SK-N-SH treated with all-trans-retinoic acid at 6 μM for 48 hours (cell line): Measurements from ENCODE around the gene MEX3B.
A peak's percentile ranks its signal among the peaks of the same experiment; 100 is the strongest.
"Not testable (repeated sequence)": the region's sequence is repeated elsewhere in the genome, so short reads cannot be mapped to it uniquely, and the experiment has no call there.

Experiments used
- ATAC-seq: fragments of 200-7000 bp; cut with Tn5 transposase; 3 replicates; pipeline ENCODE4 v1.9.1; 2020; ENCODE audit warnings: mild to moderate bottlenecking, moderate library complexity
- ARNTL ChIP-seq: fragments of 450-650 bp; formaldehyde crosslinking; IDR thresholded peaks from 2 replicates; pipeline ENCODE4 v1.5.0; 2020; ENCODE audit warnings: low read depth, mild to moderate bottlenecking, moderate library complexity, borderline replicate concordance
- BACH2 ChIP-seq: fragments of 250-450 bp; sonication (Bioruptor Pico); IDR thresholded peaks from 2 replicates; pipeline ENCODE4 v1.9.0; 2021; ENCODE audit warnings: mild to moderate bottlenecking, borderline replicate concordance
- CSDC2 ChIP-seq: fragments of 250-450 bp; sonication (Bioruptor Pico); IDR thresholded peaks from 2 replicates; pipeline ENCODE4 v1.5.0; 2020; ENCODE audit warnings: mild to moderate bottlenecking, moderate library complexity
- ESRRG ChIP-seq: fragments of 250-450 bp; sonication (Bioruptor Pico); IDR thresholded peaks from 2 replicates; pipeline ENCODE4 v1.6.1; 2021; ENCODE audit warnings: mild to moderate bottlenecking
- GLIS3 ChIP-seq: fragments of 250-450 bp; sonication (Bioruptor Pico); IDR thresholded peaks from 2 replicates; pipeline ENCODE4 v1.5.0; 2020; ENCODE audit warnings: mild to moderate bottlenecking, moderate library complexity
- ISL1 ChIP-seq: fragments of 250-450 bp; sonication (Bioruptor Pico); IDR thresholded peaks from 2 replicates; pipeline ENCODE4 v2.1.2; 2022; ENCODE audit warnings: mild to moderate bottlenecking, moderate library complexity
- OSR1 ChIP-seq: fragments of 250-450 bp; sonication (Bioruptor Pico); IDR thresholded peaks from 2 replicates; pipeline ENCODE4 v1.8.0; 2022; ENCODE audit warnings: moderate library complexity, mild to moderate bottlenecking, inconsistent platforms
- PPARA ChIP-seq: fragments of 250-450 bp; sonication (Bioruptor Pico); IDR thresholded peaks from 2 replicates; pipeline ENCODE4 v1.5.0; 2020; ENCODE audit warnings: mild to moderate bottlenecking, borderline replicate concordance
- RARB ChIP-seq: fragments of 250-450 bp; sonication (Bioruptor Pico); IDR thresholded peaks from 2 replicates; pipeline ENCODE4 v1.8.0; 2021; ENCODE audit warnings: mild to moderate bottlenecking, moderate library complexity
- TOX ChIP-seq: fragments of 250-450 bp; sonication (Bioruptor Pico); IDR thresholded peaks from 2 replicates; pipeline ENCODE4 v1.8.0; 2021; ENCODE audit warnings: mild to moderate bottlenecking, moderate library complexity, borderline replicate concordance
- ZC3H10 ChIP-seq: fragments of 250-450 bp; sonication (Bioruptor Pico); IDR thresholded peaks from 2 replicates; pipeline ENCODE4 v1.5.1; 2021; ENCODE audit warnings: mild to moderate bottlenecking, moderate library complexity
- ZFP30 ChIP-seq: fragments of 450-650 bp; formaldehyde crosslinking; IDR thresholded peaks from 2 replicates; pipeline ENCODE4 v1.5.0; 2022; ENCODE audit warnings: mild to moderate bottlenecking, moderate library complexity
- ZNF70 ChIP-seq: fragments of 450-650 bp; formaldehyde crosslinking; IDR thresholded peaks from 2 replicates; pipeline ENCODE4 v1.5.0; 2020; ENCODE audit warnings: mild to moderate bottlenecking, moderate library complexity
- ZNF8 ChIP-seq: fragments of 450-650 bp; formaldehyde crosslinking; IDR thresholded peaks from 2 replicates; pipeline ENCODE4 v1.5.0; 2020; ENCODE audit warnings: mild to moderate bottlenecking, moderate library complexity
- TF ChIP-seq, protein P1 (sequence below): fragments of 250-450 bp; sonication (Bioruptor Pico); IDR thresholded peaks from 2 replicates; pipeline ENCODE4 v1.5.1; 2021; ENCODE audit warnings: mild to moderate bottlenecking, moderate library complexity
- TF ChIP-seq, protein P2 (sequence below): fragments of 250-450 bp; sonication (Bioruptor Pico); IDR thresholded peaks from 2 replicates; pipeline ENCODE4 v1.5.1; 2020; ENCODE audit warnings: low read depth, mild to moderate bottlenecking, moderate library complexity
- TF ChIP-seq, protein P3 (sequence below): fragments of 250-450 bp; sonication (Bioruptor Pico); IDR thresholded peaks from 2 replicates; pipeline ENCODE4 v1.5.0; 2020; ENCODE audit warnings: mild to moderate bottlenecking, moderate library complexity

Gene MEX3B

DNA sequence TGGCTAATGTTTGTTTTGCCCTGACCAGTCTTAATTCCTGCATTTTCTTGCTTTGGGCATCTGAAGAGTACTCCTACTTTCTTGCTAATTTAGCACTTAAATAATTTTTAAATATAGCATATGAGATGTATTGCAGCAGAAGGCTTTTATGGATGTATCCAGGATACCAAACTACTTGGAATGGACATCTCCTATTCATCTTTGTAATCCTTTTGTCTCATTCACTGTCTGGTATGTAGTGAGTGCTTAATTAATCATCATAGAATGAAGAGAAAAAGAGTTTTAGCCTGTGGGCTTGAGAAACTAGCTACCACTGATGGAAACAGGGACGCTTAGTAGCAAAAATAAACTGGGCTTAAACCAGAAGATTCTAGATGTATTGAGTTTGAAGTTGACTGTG lies 40.6 kb downstream of the MEX3B start:
- no peak for ATAC-seq
- TF ChIP-seq BACH2 (CRISPR knock-in tag), result no peak
- TF ChIP-seq ISL1 (CRISPR knock-in tag), result no peak
- no peak for TF ChIP-seq ZC3H10
- TF ChIP-seq OSR1 (CRISPR knock-in tag), result no peak
- no peak for TF ChIP-seq ARNTL (CRISPR knock-in tag)
- TF ChIP-seq, protein P1, sequence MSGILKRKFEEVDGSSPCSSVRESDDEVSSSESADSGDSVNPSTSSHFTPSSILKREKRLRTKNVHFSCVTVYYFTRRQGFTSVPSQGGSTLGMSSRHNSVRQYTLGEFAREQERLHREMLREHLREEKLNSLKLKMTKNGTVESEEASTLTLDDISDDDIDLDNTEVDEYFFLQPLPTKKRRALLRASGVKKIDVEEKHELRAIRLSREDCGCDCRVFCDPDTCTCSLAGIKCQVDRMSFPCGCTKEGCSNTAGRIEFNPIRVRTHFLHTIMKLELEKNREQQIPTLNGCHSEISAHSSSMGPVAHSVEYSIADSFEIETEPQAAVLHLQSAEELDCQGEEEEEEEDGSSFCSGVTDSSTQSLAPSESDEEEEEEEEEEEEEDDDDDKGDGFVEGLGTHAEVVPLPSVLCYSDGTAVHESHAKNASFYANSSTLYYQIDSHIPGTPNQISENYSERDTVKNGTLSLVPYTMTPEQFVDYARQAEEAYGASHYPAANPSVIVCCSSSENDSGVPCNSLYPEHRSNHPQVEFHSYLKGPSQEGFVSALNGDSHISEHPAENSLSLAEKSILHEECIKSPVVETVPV (CRISPR knock-in tag), result no peak
- no peak for TF ChIP-seq RARB (CRISPR knock-in tag)
- TF ChIP-seq ZNF70 (CRISPR knock-in tag), result no peak
- no peak for TF ChIP-seq TOX (CRISPR knock-in tag)
- no peak for TF ChIP-seq ESRRG (CRISPR knock-in tag)
- TF ChIP-seq GLIS3 (CRISPR knock-in tag), result no peak
- no peak for TF ChIP-seq ZNF8
- TF ChIP-seq, protein P2, sequence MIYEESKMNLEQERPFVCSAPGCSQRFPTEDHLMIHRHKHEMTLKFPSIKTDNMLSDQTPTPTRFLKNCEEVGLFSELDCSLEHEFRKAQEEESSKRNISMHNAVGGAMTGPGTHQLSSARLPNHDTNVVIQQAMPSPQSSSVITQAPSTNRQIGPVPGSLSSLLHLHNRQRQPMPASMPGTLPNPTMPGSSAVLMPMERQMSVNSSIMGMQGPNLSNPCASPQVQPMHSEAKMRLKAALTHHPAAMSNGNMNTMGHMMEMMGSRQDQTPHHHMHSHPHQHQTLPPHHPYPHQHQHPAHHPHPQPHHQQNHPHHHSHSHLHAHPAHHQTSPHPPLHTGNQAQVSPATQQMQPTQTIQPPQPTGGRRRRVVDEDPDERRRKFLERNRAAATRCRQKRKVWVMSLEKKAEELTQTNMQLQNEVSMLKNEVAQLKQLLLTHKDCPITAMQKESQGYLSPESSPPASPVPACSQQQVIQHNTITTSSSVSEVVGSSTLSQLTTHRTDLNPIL (CRISPR knock-in tag), result no peak
- no peak for TF ChIP-seq PPARA (CRISPR knock-in tag)
- TF ChIP-seq, protein P3, sequence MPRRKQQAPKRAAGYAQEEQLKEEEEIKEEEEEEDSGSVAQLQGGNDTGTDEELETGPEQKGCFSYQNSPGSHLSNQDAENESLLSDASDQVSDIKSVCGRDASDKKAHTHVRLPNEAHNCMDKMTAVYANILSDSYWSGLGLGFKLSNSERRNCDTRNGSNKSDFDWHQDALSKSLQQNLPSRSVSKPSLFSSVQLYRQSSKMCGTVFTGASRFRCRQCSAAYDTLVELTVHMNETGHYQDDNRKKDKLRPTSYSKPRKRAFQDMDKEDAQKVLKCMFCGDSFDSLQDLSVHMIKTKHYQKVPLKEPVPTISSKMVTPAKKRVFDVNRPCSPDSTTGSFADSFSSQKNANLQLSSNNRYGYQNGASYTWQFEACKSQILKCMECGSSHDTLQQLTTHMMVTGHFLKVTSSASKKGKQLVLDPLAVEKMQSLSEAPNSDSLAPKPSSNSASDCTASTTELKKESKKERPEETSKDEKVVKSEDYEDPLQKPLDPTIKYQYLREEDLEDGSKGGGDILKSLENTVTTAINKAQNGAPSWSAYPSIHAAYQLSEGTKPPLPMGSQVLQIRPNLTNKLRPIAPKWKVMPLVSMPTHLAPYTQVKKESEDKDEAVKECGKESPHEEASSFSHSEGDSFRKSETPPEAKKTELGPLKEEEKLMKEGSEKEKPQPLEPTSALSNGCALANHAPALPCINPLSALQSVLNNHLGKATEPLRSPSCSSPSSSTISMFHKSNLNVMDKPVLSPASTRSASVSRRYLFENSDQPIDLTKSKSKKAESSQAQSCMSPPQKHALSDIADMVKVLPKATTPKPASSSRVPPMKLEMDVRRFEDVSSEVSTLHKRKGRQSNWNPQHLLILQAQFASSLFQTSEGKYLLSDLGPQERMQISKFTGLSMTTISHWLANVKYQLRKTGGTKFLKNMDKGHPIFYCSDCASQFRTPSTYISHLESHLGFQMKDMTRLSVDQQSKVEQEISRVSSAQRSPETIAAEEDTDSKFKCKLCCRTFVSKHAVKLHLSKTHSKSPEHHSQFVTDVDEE (CRISPR knock-in tag), result no peak

DNA sequence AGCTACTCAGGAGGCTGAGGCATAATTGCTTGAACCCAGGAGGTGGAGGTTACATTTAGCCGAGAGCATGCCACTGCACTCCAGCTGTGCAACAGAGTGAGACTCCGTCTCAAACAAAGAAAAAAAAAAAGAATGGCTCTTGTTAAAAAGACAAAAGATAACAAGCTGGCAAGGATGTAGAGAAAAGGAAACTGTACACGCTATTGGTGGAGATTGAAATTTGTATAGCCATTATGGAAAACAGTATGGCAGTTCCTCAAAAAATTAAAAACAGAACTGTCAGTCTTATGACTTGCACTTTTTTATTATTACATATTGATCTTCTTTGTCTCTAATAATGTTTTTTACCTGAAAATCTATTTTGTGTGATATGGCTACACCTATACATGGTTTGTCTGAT lies 41.9 kb downstream of the MEX3B start:
- TF ChIP-seq ZFP30 (no peak), TOX (CRISPR knock-in tag) (no peak), CSDC2 (CRISPR knock-in tag) (no peak)
- no peak for ATAC-seq

DNA sequence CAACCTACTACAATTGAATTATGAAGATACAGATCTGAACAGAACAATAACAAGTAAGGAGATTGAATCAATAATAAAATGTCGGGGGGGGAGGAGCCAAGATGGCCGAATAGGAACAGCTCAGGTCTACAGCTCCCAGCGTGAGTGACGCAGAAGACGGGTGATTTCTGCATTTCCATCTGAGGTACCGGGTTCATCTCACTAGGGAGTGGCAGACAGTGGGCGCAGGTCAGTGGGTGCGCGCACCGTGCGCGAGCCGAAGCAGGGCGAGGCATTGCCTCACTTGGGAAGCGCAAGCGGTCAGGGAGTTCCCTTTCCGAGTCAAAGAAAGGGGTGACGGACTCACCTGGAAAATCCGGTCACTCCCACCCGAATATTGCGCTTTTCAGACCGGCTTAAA lies 50.7 kb downstream of the MEX3B start:
- not testable (repeated sequence) for ATAC-seq

DNA sequence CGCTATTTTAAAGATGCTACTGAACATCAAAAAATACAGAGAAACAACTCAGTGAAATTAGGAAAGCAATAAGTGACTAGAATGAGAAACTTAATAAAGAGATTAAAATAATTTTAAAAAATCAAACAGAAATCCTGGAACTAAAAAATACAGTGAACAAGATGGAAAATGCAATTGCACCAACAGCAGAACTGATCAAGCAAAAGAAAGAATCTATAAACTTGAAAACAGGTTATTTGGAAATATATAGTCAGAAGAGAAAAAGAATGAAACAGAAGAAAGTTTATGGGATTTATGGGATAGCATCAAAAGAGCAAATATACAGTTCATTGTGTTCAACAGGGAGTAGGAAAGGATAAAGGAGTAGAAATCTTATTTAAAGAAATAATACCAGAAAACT lies 53.3 kb downstream of the MEX3B start:
- ATAC-seq, result no peak

More for the DNA sequence above, 53.3 kb downstream of the MEX3B start:
- peak; percentile 94 for TF ChIP-seq ZFP30
- TF ChIP-seq, protein P1 (CRISPR knock-in tag), result no peak
